ENCODE data around the gene CDC123.
"Not testable (repeated sequence)": the region's sequence is repeated elsewhere in the genome, so short reads cannot be mapped to it uniquely, and the experiment has no call there.

CDC123 gene

GRCh38 chr10:12193193-12193592 is 2.8 kb upstream of the CDC123 start:
- DNase-seq = no peak

DNA sequence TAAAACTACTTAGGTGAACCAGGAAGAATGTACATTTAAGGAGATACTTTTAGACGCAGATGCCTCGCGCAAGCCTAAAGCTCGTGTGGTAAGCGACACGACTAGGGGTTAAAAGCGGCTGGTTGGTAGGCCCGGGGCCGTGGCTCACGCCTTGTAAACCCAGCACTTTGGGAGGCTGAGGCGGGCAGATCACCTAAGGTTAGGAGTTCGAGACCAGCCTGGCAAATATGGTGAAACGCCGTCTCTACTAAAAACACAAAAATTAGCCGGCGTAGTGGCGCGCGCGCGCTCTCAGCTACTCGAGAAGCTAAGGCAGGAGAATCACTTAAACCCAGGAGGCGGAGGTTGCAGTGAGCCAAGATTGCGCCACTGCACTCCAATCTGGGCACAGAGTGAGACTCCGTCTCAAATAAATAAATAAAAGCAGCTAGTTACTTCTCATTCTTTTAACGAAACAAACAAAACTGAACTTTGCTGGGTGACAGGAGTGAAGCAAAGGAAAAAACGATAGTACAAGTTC is 1.2 kb upstream of the CDC123 start:
- no peak for DNase-seq

DNA sequence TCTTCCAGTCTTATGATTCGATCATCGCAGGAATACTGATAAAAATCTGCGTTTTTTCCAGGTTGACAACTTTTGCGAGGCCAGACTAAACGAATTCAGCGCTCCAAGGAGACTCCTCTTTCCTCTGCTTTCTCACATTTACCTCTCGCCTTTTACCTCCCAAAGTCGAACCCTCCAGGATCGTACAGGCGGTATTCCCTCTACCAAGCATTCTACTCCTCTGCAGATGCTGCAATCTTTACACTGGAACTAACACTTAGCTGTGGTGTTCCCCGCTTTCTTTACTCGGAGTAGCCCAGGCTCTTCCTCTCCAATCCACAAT is 746 bp upstream of the CDC123 start:
- DNase-seq = no peak

GRCh38 chr10:12196531-12197211 is 683 bp downstream of the CDC123 start:
- no peak for DNase-seq

DNA sequence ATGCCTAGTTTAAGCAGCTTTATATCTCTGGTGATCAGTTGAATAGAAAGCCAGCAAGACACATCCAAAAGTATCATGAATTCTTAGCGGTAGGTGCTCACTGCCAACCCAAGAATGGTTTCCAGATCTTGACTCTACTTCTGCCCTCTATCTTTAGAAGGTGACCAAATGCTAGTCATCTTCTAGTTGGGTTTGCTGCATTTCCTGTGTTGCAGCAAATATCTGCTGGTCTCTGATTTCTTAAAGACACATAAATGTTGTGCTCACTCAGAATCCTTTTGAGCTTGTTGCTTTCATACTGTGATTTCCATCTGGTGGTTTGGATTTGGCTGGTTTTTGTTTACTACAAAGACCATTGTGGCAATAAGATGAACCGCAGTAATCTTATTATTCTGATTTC is 2.2 kb downstream of the CDC123 start:
- DNase-seq = no peak

DNA sequence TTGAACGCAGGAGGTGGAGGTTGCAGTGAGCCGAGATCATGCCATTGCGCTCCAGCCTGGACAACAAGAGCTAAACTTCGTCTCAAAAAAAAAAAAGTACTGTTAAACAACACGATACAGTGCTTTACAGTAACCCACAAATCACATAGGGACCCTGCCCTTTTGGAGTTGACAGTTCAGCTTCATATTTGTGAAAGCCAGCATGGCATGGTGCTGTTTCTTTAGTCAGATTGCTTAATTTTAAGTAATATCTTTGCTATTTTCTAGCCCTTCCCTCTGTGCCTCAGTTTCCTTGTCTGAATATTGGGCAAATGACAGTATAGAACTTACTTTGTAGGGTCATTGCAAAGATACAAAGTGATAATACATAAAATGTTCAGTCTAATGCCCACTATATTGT is 4.9 kb downstream of the CDC123 start:
- DNase-seq = no peak

GRCh38 chr10:12201543-12201942 is 5.6 kb downstream of the CDC123 start:
- no peak for DNase-seq

GRCh38 chr10:12202226-12202625 is 6.2 kb downstream of the CDC123 start:
- no peak for DNase-seq

GRCh38 chr10:12205082-12205481 is 9.1 kb downstream of the CDC123 start:
- DNase-seq = no peak

- no peak for DNase-seq
Measured at GRCh38 chr10:12207114-12207513, 11.1 kb downstream of the CDC123 start.

DNA sequence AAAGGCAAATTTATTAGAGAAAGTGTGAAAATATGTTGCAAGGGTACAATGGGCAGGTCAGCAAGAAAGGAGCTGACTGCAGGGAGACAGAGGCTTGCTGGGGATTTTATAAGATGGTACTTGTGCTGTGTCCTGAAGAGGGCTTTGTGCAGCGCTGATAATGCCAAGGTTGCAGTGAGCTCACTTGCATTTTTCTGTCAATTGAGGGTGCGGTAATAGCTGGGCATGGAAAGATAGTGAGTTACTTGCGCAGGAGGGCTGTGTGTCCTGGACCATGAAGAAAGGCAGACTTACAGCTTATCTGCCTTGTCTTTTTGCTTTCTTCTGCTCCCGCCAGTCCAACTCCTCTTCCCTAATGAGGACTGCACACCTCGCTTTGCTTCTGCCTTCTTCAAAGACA is 12.5 kb downstream of the CDC123 start:
- DNase-seq = no peak

DNA sequence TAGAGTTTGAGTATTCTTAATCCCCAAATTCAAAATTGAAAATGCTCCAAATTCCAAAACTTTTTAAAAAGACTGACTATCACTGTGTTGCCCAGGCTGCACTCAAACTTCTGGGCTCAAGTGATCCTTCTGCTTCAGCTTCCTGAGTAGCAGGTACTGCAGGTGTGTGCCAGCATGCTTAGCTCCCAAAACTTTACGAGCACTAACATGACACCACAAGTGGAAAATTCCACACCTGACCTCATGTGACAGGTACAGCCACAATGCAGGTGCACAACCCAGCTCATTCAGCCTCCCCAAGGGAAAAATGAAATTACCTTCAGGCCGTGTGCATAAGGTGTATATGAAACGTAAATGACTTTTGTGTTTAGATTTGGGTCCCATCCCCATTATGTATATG is 16.5 kb downstream of the CDC123 start:
- DNase-seq = no peak

DNA sequence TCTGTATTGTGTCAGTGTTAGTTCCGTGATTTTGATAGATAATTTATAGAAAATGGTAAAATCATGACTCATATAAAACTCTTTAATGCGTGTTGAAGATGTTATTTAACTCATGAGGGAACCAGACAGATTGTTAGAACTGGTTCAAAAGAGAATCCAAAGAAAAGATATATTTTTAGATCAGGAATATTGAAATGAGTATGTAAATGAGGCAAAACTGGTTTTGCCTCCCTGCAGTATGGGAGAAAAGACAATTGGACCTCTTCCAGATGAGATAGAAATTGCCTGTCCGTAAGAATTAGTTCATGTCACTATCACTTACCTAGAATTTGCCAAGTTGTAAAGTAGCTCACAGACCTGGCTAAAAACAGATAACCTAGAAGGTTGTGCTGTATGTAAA is 17.6 kb downstream of the CDC123 start:
- DNase-seq = no peak

- DNase-seq = no peak
Measured at GRCh38 chr10:12214093-12214492, 18.1 kb downstream of the CDC123 start.

- peak; percentile 45 for DNase-seq
Measured at GRCh38 chr10:12214763-12215218, 18.8 kb downstream of the CDC123 start.

DNA sequence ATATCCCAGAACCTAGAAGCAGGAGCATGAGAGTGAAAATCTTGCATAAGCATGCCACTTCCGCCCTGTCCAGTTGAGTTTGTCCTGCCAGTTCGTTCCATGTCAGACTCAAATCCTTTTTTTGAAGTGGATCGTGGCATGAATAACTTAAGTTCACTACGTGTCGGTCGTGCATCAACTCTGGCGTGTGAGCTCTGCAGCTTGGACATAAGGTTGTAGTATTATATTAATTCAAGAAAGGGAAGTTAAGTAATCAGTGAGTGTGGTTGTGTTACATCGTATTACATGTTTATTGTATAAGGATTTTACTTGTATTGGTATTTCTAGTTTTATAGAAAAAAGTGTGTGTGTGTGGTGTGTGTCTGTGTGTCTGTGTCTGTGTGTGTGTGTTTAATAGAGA is 23.0 kb downstream of the CDC123 start:
- no peak for DNase-seq

DNA sequence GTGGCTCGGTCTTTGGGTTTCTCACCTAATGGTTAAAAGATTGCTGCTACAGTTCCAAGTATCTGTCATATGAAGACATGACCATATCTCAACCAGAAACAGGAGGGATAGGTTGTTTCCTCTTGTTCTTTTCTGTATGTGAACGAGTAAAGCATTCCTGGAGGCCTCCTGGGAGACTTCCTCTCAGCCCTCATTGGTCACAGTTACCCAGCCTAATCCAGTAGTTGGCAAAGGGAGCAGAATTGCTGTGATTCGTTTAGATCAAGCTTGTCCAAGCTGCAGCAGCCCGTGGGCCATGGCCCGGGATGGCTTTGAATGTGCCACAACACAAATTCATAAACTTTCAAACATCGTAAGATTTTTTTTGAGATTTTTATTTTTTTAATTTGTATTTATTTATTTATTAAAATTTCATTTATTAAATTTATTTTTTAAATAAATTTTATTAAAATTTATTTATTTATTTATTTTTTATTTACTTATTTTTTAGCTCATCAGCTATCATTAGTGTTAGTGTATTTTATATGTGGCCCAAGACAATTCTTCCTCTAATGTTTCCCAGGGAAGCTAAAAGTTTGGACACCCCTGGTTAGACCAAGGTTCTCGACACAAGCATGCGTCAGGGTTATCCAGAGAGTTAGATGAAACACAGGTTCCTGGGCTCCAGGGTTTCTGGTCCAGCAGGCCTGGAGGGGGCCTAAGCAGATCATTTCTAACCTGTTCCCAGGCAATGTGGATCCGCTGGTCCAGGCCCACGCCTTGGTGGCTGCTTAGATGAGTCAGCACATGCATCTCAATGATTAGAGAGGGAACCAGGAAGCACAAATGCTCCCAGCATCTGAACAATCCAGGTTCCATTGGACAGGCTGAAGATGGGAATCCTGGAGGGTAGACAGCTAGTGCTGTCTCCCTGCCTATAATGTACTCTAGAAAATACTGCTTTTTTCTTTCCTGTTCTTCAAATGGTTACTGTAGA is 25.6 kb downstream of the CDC123 start:
- no peak for DNase-seq

GRCh38 chr10:12225444-12225843 is 29.5 kb downstream of the CDC123 start:
- no peak for DNase-seq

DNA sequence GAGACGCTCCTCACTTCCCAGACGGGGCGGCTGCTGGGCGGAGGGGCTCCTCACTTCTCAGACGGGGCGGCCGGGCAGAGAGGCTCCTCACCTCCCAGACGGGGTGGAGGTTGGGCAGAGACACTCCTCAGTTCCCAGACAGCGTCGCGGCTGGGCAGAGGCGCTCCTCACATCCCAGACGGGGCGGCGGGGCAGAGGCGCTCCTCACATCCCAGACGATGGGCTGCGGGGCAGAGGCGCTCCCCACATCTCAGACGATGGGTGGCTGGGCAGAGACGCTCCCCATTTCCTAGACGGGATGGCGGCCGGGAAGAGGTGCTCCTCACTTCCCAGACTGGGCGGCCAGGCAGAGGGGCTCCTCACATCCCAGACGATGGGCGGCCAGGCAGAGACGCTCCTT is 30.4 kb downstream of the CDC123 start:
- not testable (repeated sequence) for DNase-seq

DNA sequence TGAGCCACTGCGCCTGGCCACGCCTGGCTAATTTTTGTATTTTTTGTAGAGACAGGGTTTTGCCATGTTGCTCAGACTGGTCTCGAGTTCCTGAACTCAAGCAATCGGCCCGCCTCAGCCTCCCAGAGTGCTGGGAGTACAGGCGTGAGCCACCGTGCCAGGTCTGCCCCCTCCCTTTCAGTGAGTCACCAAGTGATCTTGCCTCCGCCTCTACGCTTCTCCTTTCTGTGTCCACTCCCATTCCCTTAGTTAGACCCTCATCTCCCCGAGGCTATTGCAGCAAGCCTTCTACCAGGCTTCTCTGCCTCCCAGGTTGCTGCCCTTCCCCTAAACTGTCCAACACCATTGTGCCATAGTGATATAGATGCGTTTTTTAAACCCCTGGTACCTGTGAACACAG is 32.9 kb downstream of the CDC123 start:
- DNase-seq = no peak

GRCh38 chr10:12234687-12235086 is 38.7 kb downstream of the CDC123 start:
- not testable (repeated sequence) for DNase-seq

GRCh38 chr10:12235116-12235694 is 39.2 kb downstream of the CDC123 start:
- DNase-seq = no peak

GRCh38 chr10:12235796-12236195 is 39.8 kb downstream of the CDC123 start:
- no peak for DNase-seq
